ENCODE data around the gene TMEM88.

- peak; percentile 25 for TF ChIP-seq CTCF (IDR thresholded peaks at IDR 0.05; ENCODE audit: low read length)
- no peak for TF ChIP-seq EZH2phosphoT487 (IDR thresholded peaks at IDR 0.05; ENCODE audit: low read length)
- TF ChIP-seq EZH2 (optimal IDR thresholded peaks at IDR 0.05; ENCODE audit: low read depth, low read length): no peak
Observed at GRCh38 chr17:7897773-7898172, 42.9 kb downstream of the TMEM88 start.
